Measurements from ENCODE around the gene NECAB3. TPM values are rescaled to one million over a fixed set of nuclear protein-coding genes. Genes with fewer than 3 reads are reported as not detected.
A peak's percentile ranks its signal among the peaks of the same experiment; 100 is the strongest.

Gene NECAB3
- total RNA-seq, 4 donors from 2014 or later, result 17.1 to 30.8 (median 23.3) TPM

- intact Hi-C loops (cut with DNase I; ENCODE audit: low total_unique reads), result no loop called here
- H3K4me3 ChIP-seq (ENCODE audit: low read depth, poor library complexity, severe bottlenecking), result no peak overlapping the region
Observed at GRCh38 chr20:33675136-33675959, 1.1 kb upstream of the NECAB3 start.

GRCh38 chr20:33673410-33674293, 576 bp downstream of the NECAB3 start:
- TF ChIP-seq CTCF (IDR thresholded peaks at IDR 0.05) (no peak), POLR2A (IDR thresholded peaks at IDR 0.05) (no peak)
- peak overlapping the region; percentile 40 for H3K4me3 ChIP-seq (ENCODE audit: low read depth, poor library complexity, severe bottlenecking)
- 17 to 23% methylated on average over 29 of the region's 29 CpGs for WGBS, 2 donors
- no peak for DNase-seq (ENCODE audit: low spot score in 2 of 2)
- intact Hi-C loops (cut with DNase I; ENCODE audit: low total_unique reads), result no loop called here

More at GRCh38 chr20:33675136-33675959, 1.1 kb upstream of the NECAB3 start:
- TF ChIP-seq POLR2A (IDR thresholded peaks at IDR 0.05) (no peak), CTCF (IDR thresholded peaks at IDR 0.05) (no peak)
- peak; percentile 65 to 84 for DNase-seq (ENCODE audit: low spot score in 2 of 2)
- WGBS, 2 donors, result 29 to 51% methylated on average over 16 of the region's 16 CpGs

- intact Hi-C loops (cut with DNase I; ENCODE audit: low total_unique reads), result no loop called here
- TF ChIP-seq CTCF (IDR thresholded peaks at IDR 0.05) (no peak), POLR2A (IDR thresholded peaks at IDR 0.05) (no peak)
- no peak for DNase-seq (ENCODE audit: low spot score in 2 of 2)
- no peak overlapping the region for H3K4me3 ChIP-seq (ENCODE audit: low read depth, poor library complexity, severe bottlenecking)
- 88 to 93% methylated on average over 4 of the region's 4 CpGs for WGBS, 2 donors
Observed at GRCh38 chr20:33673114-33673409, 1.2 kb downstream of the NECAB3 start.

GRCh38 chr20:33672426-33673113, 1.7 kb downstream of the NECAB3 start:
- 61 to 72% methylated on average over 17 of the region's 17 CpGs for WGBS, 2 donors
- intact Hi-C loops (cut with DNase I; ENCODE audit: low total_unique reads), result no loop called here

More at GRCh38 chr20:33672426-33673113, 1.7 kb downstream of the NECAB3 start:
- no peak for DNase-seq (ENCODE audit: low spot score in 2 of 2)
- H3K4me3 ChIP-seq (ENCODE audit: low read depth, poor library complexity, severe bottlenecking), result no peak overlapping the region
- TF ChIP-seq POLR2A (IDR thresholded peaks at IDR 0.05) (no peak), CTCF (IDR thresholded peaks at IDR 0.05) (no peak)
